Measurements from ENCODE around the gene COL24A1. TPM values are rescaled to one million over a fixed set of nuclear protein-coding genes. Genes with fewer than 3 reads are reported as not detected.

The COL24A1 gene
- total RNA-seq, 2 experiments from 2014 or later, result not detected

DNA sequence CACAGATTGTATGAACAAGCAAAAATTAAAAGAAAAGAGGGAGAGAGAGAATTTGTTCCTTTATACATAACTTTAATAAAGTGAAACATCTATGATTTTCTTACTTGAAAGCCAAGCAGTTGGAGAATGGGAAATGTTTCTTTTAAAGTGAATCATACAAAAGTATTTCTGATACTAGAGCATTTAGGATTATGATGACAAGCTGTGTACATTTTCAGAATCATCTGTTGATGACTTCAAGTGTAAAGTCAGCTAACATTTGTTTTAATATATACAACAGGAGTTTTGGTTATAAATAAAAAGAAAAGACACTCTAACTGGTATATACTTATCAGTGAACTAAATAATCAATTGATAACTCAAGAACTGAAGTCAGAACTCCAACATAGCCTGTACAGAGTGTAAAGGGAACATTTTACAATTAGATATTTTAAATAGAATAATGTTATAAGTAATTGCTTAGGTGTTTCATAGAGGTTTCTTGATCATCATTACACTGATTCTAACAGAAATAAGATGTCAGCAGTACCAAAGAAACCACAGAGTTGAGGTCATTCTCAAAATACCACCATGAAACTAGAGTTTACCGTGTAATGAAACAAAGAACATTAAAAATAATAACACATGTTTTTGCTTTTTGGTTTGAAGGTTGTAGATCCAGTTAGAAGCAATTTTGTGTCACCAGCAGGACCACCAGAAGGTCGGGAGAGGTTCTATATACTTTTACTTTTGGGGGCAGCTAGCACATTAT, 103.4 kb downstream of the COL24A1 start:
- H3K4me1 Mint-ChIP-seq, result no peaks in the 10 kb centered on the region
- ATAC-seq (ENCODE audit: low read depth) (no peak), DNase-seq (no peak)
- H3K4me3 Mint-ChIP-seq, result no peak overlapping the region
- POLR2A ChIA-PET, result no interaction called here
- no peaks in the 10 kb centered on the region for H3K36me3 Mint-ChIP-seq
- peaks cover 4% of the 10 kb centered on the region for H3K27me3 Mint-ChIP-seq
- no peaks in the 10 kb centered on the region for H3K9me3 Mint-ChIP-seq
- no peak overlapping the region for H3K27ac Mint-ChIP-seq

DNA sequence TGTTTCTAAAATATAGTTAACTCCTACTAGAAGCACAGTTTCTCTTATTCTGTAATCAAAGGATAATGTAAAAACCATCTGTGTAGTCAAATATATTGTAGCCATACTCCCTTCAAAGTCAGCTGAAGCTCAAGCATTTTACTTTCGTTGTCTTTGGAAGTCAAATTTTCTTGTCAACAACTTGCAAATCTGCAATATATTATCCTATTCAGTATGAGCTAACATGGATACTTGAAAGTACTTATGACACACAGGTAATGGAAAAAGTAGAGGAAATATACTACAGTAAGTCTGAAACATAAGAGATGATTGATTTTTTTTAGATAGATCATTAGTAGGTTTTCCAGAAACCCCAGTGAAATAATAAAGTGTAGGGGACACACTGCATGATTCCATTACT, 121.5 kb downstream of the COL24A1 start:
- Mint-ChIP-seq H3K27ac (no peak overlapping the region), H3K4me1 (no peaks in the 10 kb centered on the region), H3K9me3 (no peaks in the 10 kb centered on the region), H3K36me3 (no peaks in the 10 kb centered on the region), H3K27me3 (peaks cover 5% of the 10 kb centered on the region), H3K4me3 (no peak overlapping the region)
- POLR2A ChIA-PET, result no interaction called here
- no peak for ATAC-seq (ENCODE audit: low read depth)
- DNase-seq, result no peak

DNA sequence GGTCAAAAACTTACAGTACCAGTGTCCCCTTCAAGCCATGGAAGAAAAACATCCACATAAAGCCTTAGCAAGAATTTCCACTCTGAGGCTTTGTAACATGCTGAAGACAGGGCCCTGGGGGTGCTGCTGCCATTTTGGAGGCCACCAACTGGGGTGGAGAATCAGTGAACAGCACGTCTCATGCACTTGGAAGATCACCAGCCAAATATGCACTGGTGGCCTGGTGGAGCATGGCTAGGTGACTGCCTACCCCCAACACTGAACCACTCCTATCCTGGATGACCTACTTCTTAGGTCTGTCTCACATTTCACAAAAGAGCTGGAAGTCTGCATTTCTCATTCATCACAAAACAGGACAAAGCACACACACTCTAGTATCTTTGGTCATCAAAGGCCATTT, 126.4 kb downstream of the COL24A1 start:
- Mint-ChIP-seq H3K27ac (no peak overlapping the region), H3K4me1 (no peaks in the 10 kb centered on the region), H3K4me3 (no peak overlapping the region), H3K9me3 (no peaks in the 10 kb centered on the region), H3K36me3 (no peaks in the 10 kb centered on the region), H3K27me3 (no peaks in the 10 kb centered on the region)
- ATAC-seq (ENCODE audit: low read depth) (no peak), DNase-seq (no peak)
- POLR2A ChIA-PET, result no interaction called here

DNA sequence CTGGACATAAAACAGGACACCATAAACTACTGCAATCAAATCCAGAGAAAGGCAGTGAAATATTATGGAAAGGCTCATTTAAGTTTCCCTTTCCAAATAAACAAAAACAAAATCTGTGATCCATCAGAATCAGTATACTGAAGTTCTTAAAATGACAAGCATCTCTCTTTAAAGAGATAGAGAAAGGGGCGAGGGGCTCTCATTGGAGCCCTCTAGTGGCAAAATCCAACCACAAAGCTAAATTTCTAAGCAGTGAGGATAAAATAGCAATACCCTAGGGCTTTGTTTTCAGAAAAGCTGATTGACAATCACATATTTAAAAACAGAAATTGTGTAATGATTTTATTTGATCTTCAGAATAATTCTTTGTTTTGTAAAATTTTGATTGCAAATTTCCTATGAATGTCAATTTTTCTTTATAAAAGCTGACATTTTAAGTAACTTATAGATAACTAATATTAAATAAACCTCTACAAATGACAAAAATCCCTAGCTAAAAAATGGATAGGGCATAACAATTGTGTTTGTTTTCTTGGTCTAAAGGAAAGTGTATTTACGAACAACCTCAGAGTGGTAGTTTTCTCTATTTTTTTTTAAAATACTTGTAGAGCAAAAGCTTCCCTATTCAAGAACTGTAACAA, 138.2 kb downstream of the COL24A1 start:
- Mint-ChIP-seq H3K9me3 (no peaks in the 10 kb centered on the region), H3K4me3 (no peak overlapping the region), H3K4me1 (no peaks in the 10 kb centered on the region), H3K27me3 (peaks cover 3% of the 10 kb centered on the region), H3K27ac (no peak overlapping the region), H3K36me3 (no peaks in the 10 kb centered on the region)
- no peak for ATAC-seq (ENCODE audit: low read depth)
- POLR2A ChIA-PET, result no interaction called here
- DNase-seq, result no peak

DNA sequence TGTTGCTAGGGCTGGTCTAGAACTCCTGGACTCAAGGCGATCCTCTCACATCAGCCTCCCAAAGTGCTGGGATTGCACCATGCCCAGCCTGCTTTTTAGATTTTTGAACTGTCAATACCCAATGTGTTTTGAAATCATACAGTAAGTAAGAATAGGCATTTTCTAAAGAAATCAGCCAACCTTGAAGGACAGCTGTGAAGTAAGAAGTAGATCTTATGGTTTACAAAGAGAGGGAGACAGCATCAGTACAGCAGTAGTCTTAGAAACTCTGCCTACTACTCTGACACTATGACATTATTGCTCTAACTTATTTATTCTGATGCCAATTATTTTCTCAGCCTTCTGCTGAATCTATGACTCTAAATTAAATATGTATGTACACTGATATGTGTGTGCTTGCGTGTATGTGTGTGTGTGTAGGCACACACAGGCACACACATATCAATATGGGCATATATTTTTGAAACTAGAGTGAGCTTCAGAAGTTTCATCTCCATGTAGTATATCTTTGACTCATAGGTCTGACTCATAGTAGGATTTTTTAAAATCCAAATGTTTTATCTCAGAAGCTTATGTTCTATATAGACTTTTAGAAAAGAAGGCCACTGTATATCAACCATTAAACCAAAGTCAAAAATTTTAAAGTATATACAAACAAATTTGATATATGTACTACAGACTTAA, 140.4 kb downstream of the COL24A1 start:
- H3K27ac Mint-ChIP-seq, result no peak overlapping the region
- POLR2A ChIA-PET, result no interaction called here
- H3K4me1 Mint-ChIP-seq, result no peaks in the 10 kb centered on the region
- H3K27me3 Mint-ChIP-seq, result peaks cover 3% of the 10 kb centered on the region
- H3K4me3 Mint-ChIP-seq, result no peak overlapping the region
- H3K9me3 Mint-ChIP-seq, result no peaks in the 10 kb centered on the region
- no peak for DNase-seq
- no peak for ATAC-seq (ENCODE audit: low read depth)
- no peaks in the 10 kb centered on the region for H3K36me3 Mint-ChIP-seq

DNA sequence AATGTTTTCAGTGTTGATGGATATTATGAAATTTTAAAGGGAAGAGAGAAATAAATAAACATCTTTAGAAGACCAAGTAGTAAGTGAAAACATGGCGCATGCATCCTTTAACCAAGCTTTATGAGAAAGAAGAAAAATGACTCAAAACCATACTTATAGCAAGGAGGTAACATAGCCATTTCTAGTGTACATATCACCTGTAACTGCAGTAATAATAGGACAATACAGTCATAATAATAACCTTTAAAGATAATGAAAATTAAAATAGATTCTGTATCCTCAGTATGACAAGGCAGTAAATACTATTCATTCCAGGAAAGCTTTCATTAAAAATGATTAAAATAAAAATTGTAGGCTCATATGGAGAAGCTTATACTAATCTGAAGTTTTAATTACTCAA, 141.2 kb downstream of the COL24A1 start:
- POLR2A ChIA-PET, result no interaction called here
- H3K9me3 Mint-ChIP-seq, result no peaks in the 10 kb centered on the region
- no peaks in the 10 kb centered on the region for H3K4me1 Mint-ChIP-seq
- ATAC-seq (ENCODE audit: low read depth) (no peak), DNase-seq (no peak)
- no peak overlapping the region for H3K27ac Mint-ChIP-seq
- H3K27me3 Mint-ChIP-seq, result peaks cover 3% of the 10 kb centered on the region
- no peak overlapping the region for H3K4me3 Mint-ChIP-seq
- no peaks in the 10 kb centered on the region for H3K36me3 Mint-ChIP-seq

DNA sequence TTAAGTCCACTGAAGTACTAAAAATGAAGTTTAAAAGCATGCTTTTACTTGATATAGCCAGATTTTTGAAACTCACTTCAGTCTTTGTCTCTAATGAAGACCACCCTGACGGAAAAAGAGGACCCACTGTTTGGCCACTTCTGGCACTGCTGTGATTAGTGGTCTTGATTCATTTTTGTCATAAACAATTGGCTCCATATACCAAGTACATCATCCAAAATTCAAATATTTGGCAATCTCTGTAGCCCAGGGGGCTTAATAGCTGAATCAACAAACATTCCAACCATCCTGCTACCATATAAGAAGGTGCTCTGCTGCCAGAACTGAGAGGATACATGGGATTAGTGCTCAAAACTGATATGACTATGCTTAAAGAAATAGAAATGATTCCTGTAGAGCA, 156.0 kb downstream of the COL24A1 start:
- DNase-seq (no peak), ATAC-seq (ENCODE audit: low read depth) (no peak)
- H3K27me3 Mint-ChIP-seq, result no peaks in the 10 kb centered on the region

DNA sequence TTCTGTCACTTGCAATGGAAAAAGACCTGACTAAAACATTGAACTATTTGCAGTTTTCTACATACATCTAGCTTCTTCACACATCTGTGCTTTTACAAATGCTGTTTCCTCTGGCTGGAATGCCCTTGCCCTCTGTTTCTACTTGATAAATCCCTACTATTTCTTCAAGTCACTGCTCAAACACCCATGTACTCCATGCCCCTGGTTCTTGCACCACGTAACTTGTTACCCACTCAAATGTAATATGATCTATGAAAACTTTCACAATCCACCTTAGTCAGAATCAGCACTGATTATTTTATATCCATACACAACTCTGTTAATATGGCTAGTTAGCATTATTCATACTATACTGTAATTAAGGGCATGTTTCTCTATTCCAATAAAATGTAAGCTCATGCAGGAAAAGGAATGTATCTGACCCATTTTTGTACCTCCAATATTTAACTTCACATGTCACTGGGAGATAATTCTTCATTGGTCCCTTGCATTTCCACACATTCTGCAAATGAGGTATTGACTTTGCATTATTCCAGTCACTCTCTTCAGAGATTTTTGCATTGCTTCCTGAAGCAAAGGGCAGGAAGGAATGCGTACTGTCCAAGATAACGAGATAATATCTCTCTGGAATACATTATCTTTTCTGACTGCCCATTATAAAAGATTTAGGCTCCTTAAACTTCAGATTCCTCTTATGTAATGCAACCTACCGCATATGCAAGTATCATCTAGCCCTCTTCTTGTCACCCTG, 158.3 kb downstream of the COL24A1 start:
- Mint-ChIP-seq H3K27ac (no peak overlapping the region), H3K27me3 (peaks cover under 1% of the 10 kb centered on the region), H3K9me3 (no peaks in the 10 kb centered on the region), H3K4me1 (no peaks in the 10 kb centered on the region), H3K36me3 (no peaks in the 10 kb centered on the region), H3K4me3 (no peak overlapping the region)
- no peak for ATAC-seq (ENCODE audit: low read depth)
- POLR2A ChIA-PET, result no interaction called here
- no peak for DNase-seq

More for the DNA sequence above, 156.0 kb downstream of the COL24A1 start:
- POLR2A ChIA-PET, result no interaction called here
- H3K4me1 Mint-ChIP-seq, result no peaks in the 10 kb centered on the region
- H3K27ac Mint-ChIP-seq, result no peak overlapping the region
- H3K36me3 Mint-ChIP-seq, result no peaks in the 10 kb centered on the region
- no peak overlapping the region for H3K4me3 Mint-ChIP-seq
- H3K9me3 Mint-ChIP-seq, result peaks cover 4% of the 10 kb centered on the region

DNA sequence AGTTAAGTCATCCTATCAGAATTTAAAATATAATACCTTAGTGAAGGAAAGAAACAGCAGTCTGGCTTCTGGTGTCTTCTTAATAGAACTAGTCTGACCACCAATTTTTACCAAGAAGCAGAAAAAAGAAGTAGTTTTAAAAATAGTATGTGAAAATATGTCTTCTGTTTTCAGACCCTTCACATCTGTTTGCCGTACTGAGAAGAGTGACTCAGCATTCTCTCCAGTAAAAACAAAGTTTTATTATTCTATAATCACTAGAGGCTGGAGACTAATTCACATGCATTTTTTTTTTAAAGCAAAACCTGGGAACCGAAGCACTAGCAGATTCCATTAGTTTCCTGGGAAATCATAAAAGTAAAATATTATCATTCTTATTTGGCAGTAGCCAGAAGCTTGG, 163.8 kb downstream of the COL24A1 start:
- no peak overlapping the region for H3K27ac Mint-ChIP-seq
- peaks cover 2% of the 10 kb centered on the region for H3K27me3 Mint-ChIP-seq
- POLR2A ChIA-PET, result no interaction called here
- ATAC-seq (ENCODE audit: low read depth), result no peak
- no peak for DNase-seq
- no peaks in the 10 kb centered on the region for H3K4me1 Mint-ChIP-seq
- H3K36me3 Mint-ChIP-seq, result no peaks in the 10 kb centered on the region
- peaks cover 2% of the 10 kb centered on the region for H3K9me3 Mint-ChIP-seq
- H3K4me3 Mint-ChIP-seq, result no peak overlapping the region

DNA sequence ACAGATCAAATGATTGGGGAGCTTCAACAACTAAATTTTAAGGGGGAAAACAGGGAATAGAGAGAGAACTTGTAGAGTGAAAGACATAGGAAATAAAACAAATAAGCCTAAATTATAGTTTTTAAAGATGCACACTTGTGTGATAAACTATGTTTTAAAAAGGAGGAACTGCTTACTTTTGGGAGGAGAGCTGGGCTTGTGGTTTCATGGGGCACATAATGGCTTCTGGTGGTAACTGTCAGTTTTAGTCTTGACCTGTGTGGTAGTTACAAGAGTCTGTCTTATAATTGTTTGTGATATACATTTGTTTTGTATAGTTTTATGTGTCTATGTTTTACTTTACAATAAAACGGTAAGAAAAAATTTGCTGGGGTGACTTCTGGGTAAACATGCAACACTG, 165.3 kb downstream of the COL24A1 start:
- POLR2A ChIA-PET, result no interaction called here
- Mint-ChIP-seq H3K4me3 (no peak overlapping the region), H3K4me1 (no peaks in the 10 kb centered on the region), H3K36me3 (no peaks in the 10 kb centered on the region), H3K9me3 (peaks cover 2% of the 10 kb centered on the region), H3K27ac (no peak overlapping the region), H3K27me3 (peaks cover 2% of the 10 kb centered on the region)
- ATAC-seq (ENCODE audit: low read depth) (no peak), DNase-seq (no peak)

DNA sequence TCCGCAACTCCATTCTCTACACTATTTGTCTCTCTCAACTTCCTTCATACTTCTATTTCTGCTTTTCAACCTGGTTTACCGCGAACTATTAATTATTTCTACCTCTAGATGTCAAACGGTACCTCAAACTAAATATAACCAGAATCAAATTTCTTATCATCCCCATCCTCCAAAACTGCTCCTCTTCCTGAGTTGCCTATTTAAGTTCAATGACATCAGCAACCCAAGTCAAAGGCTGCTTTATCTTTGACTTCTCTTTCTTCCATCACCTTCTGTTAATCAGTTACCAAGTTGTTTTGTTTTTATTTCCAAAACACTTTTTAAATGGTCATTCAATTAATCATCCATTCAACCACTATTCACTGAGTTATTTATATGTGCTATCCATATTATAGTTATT, 171.9 kb downstream of the COL24A1 start:
- DNase-seq, result no peak
- Mint-ChIP-seq H3K36me3 (no peaks in the 10 kb centered on the region), H3K9me3 (no peaks in the 10 kb centered on the region), H3K27me3 (no peaks in the 10 kb centered on the region), H3K4me1 (no peaks in the 10 kb centered on the region), H3K4me3 (no peak overlapping the region), H3K27ac (no peak overlapping the region)
- no peak for ATAC-seq (ENCODE audit: low read depth)
- POLR2A ChIA-PET, result no interaction called here

DNA sequence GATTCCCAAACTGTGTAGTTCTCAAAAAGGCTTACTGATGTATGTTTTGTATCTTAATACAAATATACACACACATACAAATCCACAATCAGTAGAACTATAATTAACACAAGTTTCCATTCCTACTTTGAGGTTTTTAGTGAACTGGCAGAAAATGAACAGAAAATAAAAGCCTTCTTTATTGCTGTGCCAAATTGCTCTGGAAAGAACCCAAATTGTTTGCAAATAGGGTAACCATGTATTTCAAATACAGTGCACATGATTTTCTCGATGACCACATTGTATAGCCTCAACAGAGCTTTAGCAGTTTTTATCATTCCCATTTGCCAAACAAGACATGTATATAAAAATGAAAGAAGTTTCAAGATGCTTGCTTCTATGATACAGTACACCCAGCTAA, 173.3 kb downstream of the COL24A1 start:
- no peak for ATAC-seq (ENCODE audit: low read depth)
- Mint-ChIP-seq H3K36me3 (no peaks in the 10 kb centered on the region), H3K27me3 (no peaks in the 10 kb centered on the region), H3K9me3 (peaks cover 3% of the 10 kb centered on the region), H3K4me3 (no peak overlapping the region), H3K4me1 (no peaks in the 10 kb centered on the region), H3K27ac (no peak overlapping the region)
- POLR2A ChIA-PET, result no interaction called here
- no peak for DNase-seq

DNA sequence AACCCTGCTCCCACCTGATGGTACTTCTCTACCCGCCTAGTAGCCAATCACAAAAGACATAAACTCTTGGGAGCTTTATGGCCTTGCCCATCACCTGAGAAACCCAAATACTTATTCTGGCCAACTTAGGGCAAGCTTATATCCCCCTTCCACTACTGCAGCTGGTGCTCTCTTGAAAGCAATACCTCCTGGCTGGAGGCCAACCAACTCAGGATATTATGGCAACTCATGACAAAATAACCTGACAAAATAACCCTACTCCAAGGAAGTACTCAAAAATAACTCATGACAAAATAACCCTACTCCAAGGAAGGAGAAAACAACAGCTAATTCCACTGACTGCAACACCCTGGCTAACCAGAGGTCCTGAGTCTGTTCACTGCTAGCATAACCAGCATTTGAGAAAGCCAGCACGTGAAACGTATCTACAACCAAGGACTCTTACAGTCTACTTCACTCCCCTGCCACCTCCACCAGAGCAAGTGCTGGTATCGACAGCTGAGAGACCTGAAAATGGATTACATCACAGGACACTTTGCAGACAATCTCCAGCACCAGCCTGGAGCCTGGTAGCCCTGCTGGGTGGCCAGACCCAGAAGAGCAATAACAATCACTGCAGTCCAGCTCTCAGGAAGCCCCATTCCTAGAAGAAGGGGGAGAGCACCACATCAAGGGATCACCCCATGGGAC, 179.9 kb downstream of the COL24A1 start:
- Mint-ChIP-seq H3K36me3 (no peaks in the 10 kb centered on the region), H3K4me1 (no peaks in the 10 kb centered on the region), H3K9me3 (peaks cover 4% of the 10 kb centered on the region), H3K4me3 (no peak overlapping the region), H3K27me3 (no peaks in the 10 kb centered on the region), H3K27ac (no peak overlapping the region)
- POLR2A ChIA-PET, result no interaction called here
- ATAC-seq (ENCODE audit: low read depth) (no peak), DNase-seq (no peak)

All from activated naive CD8-positive, alpha-beta T cell treated with anti-CD3 and anti-CD28 coated beads, Interleukin-2, amount 10 ng/mL, durations not matched to agents 7 days and 5 days (primary cell).